ENCODE data around the gene CFAP46. TPM values are rescaled to one million over a fixed set of nuclear protein-coding genes. Genes with fewer than 3 reads are reported as not detected.

CFAP46 gene
- total and polyA plus RNA-seq, 8 donors = 1.2 to 5.2 (median 3.5) TPM

- Histone ChIP-seq H3K36me3 (no peaks in the 10 kb centered on the region), H3K4me1 (no peaks in the 10 kb centered on the region), H3K9me3 (peaks cover 0 to 7% of the 10 kb centered on the region in 2 donors), H3K27ac (no peak overlapping the region), H3K27me3 (peaks cover 3 to 68% of the 10 kb centered on the region in 2 donors), H3K4me3 (no peak overlapping the region)
- no peak for TF ChIP-seq CTCF (IDR thresholded peaks at IDR 0.05)
- ATAC-seq = no peak
- peak in 2 of 4 donors; percentile 10 to 35 for DNase-seq
- intact Hi-C loops (cut with DNase I) = no loop called here
Measured at GRCh38 chr10:132873395-132873794, 69.0 kb downstream of the CFAP46 start.

GRCh38 chr10:132872658-132873057 is 69.7 kb downstream of the CFAP46 start:
- peaks cover 3 to 61% of the 10 kb centered on the region in 2 donors for H3K27me3 ChIP-seq
- no peaks in the 10 kb centered on the region for H3K4me1 ChIP-seq
- DNase-seq (peak in 1 of 4 donors; percentile 25), ATAC-seq (no peak)
- no peak overlapping the region for H3K4me3 ChIP-seq
- no peak overlapping the region for H3K27ac ChIP-seq
- no peaks in the 10 kb centered on the region for H3K36me3 ChIP-seq
- H3K9me3 ChIP-seq = peaks cover 0 to 7% of the 10 kb centered on the region in 2 donors
- intact Hi-C loops (cut with DNase I) = no loop called here
- TF ChIP-seq CTCF (IDR thresholded peaks at IDR 0.05) = no peak

GRCh38 chr10:132870426-132870825 is 71.9 kb downstream of the CFAP46 start:
- peaks cover 0 to 7% of the 10 kb centered on the region in 2 donors for H3K9me3 ChIP-seq
- intact Hi-C loops (cut with DNase I) = no loop called here
- DNase-seq = peak in 1 of 4 donors; percentile 2
- TF ChIP-seq CTCF (IDR thresholded peaks at IDR 0.05) = no peak
- no peaks in the 10 kb centered on the region for H3K36me3 ChIP-seq
- no peaks in the 10 kb centered on the region for H3K4me1 ChIP-seq
- ATAC-seq = no peak
- H3K27me3 ChIP-seq = peaks cover under 1 to 53% of the 10 kb centered on the region in 2 donors
- H3K4me3 ChIP-seq = no peak overlapping the region
- no peak overlapping the region for H3K27ac ChIP-seq

- H3K9me3 ChIP-seq = peaks cover 0 to 7% of the 10 kb centered on the region in 2 donors
- intact Hi-C loops (cut with DNase I) = no loop called here
- DNase-seq = peak in 2 of 4 donors; percentile 15 to 61
- H3K27ac ChIP-seq = no peak overlapping the region
- no peak for ATAC-seq
- no peak for TF ChIP-seq CTCF (IDR thresholded peaks at IDR 0.05)
- H3K36me3 ChIP-seq = no peaks in the 10 kb centered on the region
- no peak overlapping the region for H3K4me3 ChIP-seq
- no peaks in the 10 kb centered on the region for H3K4me1 ChIP-seq
- H3K27me3 ChIP-seq = peaks cover 0 to 57% of the 10 kb centered on the region in 2 donors
Measured at GRCh38 chr10:132869621-132870020, 72.7 kb downstream of the CFAP46 start.

- no peaks in the 10 kb centered on the region for H3K36me3 ChIP-seq
- ATAC-seq = no peak
- peaks cover 0 to 7% of the 10 kb centered on the region in 2 donors for H3K9me3 ChIP-seq
- H3K27ac ChIP-seq = no peak overlapping the region
- intact Hi-C loops (cut with DNase I) = no loop called here
- no peaks in the 10 kb centered on the region for H3K4me1 ChIP-seq
- no peak for TF ChIP-seq CTCF (IDR thresholded peaks at IDR 0.05)
- DNase-seq = peak in 2 of 4 donors; percentile 18 to 74
- no peak overlapping the region for H3K4me3 ChIP-seq
- peaks cover 0 to 56% of the 10 kb centered on the region in 2 donors for H3K27me3 ChIP-seq
Measured at GRCh38 chr10:132868995-132869394, 73.4 kb downstream of the CFAP46 start.

Data from left lung (tissue), 10 donors.